Lower leg skin (tissue), 4 donors: Measurements from ENCODE around the gene RASA3. TPM values are rescaled to one million over a fixed set of nuclear protein-coding genes. Genes with fewer than 3 reads are reported as not detected.

ENCODE experiments used
- DNase-seq, 2 donors: peaks; one replicate each; pipeline ENCODE4 v3.0.0-alpha.2; 2019; ENCODE audit warnings: low spot score in 2 of 2
- H3K4me3 ChIP-seq: fragments of 200-600 bp; sonication (generic); 2 replicates; pipeline ENCODE4 v1.5.1; 2017; ENCODE audit warnings: mild to moderate bottlenecking, low read depth; ENCODE audit not compliant: poor library complexity, severe bottlenecking
- POLR2A ChIP-seq, 2 donors: fragments of 450-650 bp; IDR thresholded peaks; one replicate each; pipeline ENCODE4 v1.6.1; 2016 to 2017; ENCODE audit warnings: antibody characterized with exemption in 2 of 2, mild to moderate bottlenecking in 1 of 2, moderate library complexity in 1 of 2
- WGBS, 2 donors: methylation state at CpG; one replicate each; pipeline ENCODE4 v1.1.5; 2018; 5-methylcytosine and 5-hydroxymethylcytosine counted together
- intact Hi-C: fragments of 100-400 bp; cut with DNase I; formaldehyde crosslinking; loops from one replicate; pipeline ENCODE4 v1.15.0; 2023; ENCODE audit warnings: low total_unique reads
- total RNA-seq, 4 donors: library from RNA; depleted of rRNA; stranded (reverse); fragments of >200 nt; gene quantifications; one replicate each; pipeline ENCODE4 v1.1.0, GENCODE V29; 2016
- TF ChIP-seq, protein P1 (sequence below), 3 donors: fragments of 450-650 bp; IDR thresholded peaks; one replicate each; pipeline ENCODE4 v1.5.1; 2016; ENCODE audit warnings: antibody characterized with exemption in 3 of 3, mild to moderate bottlenecking in 3 of 3, moderate library complexity in 2 of 3

Gene RASA3
- total RNA-seq, 4 donors from 2014 or later: 12.9 to 30.5 (median 24.2) TPM

GRCh38 chr13:114035583-114036531 lies 96.6 kb downstream of the RASA3 start:
- DNase-seq: no peak
- intact Hi-C loops: no loop called here
- WGBS, 2 donors: 32 to 35% methylated on average over 39 to 40 of the region's 40 CpGs
- TF ChIP-seq POLR2A (IDR thresholded peaks at IDR 0.05): no peak
- TF ChIP-seq, protein P1, sequence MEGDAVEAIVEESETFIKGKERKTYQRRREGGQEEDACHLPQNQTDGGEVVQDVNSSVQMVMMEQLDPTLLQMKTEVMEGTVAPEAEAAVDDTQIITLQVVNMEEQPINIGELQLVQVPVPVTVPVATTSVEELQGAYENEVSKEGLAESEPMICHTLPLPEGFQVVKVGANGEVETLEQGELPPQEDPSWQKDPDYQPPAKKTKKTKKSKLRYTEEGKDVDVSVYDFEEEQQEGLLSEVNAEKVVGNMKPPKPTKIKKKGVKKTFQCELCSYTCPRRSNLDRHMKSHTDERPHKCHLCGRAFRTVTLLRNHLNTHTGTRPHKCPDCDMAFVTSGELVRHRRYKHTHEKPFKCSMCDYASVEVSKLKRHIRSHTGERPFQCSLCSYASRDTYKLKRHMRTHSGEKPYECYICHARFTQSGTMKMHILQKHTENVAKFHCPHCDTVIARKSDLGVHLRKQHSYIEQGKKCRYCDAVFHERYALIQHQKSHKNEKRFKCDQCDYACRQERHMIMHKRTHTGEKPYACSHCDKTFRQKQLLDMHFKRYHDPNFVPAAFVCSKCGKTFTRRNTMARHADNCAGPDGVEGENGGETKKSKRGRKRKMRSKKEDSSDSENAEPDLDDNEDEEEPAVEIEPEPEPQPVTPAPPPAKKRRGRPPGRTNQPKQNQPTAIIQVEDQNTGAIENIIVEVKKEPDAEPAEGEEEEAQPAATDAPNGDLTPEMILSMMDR (IDR thresholded peaks at IDR 0.05): no peak
- H3K4me3 ChIP-seq: no peak overlapping the region

DNA sequence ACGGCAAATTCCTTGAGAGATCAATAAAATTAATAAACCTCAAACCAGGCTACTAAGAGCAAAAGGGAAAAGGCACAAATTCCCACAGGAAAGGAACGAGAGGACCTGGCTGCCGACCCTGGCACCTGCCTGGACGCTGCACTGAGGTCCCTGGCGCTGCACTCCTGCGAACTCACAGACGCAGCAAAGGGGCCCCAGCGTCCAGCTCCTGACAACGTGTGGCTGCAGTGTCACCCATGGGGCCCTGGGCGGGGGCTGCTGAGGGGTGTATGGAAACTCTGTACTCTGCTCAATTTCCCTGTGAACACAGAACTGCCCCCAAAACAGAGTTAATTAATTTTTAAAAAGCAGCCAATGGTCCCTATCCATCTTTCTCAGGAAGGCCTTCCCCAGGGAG lies 97.2 kb downstream of the RASA3 start:
- 63 to 69% methylated on average over 10 of the region's 10 CpGs for WGBS, 2 donors
- DNase-seq: no peak
- H3K4me3 ChIP-seq: no peak overlapping the region
- TF ChIP-seq, protein P1 (IDR thresholded peaks at IDR 0.05): no peak
- TF ChIP-seq POLR2A (IDR thresholded peaks at IDR 0.05): no peak
- intact Hi-C loops: no loop called here

- 63 to 65% methylated on average over 9 of the region's 9 CpGs for WGBS, 2 donors
- TF ChIP-seq, protein P1 (IDR thresholded peaks at IDR 0.05): no peak
- no peak for TF ChIP-seq POLR2A (IDR thresholded peaks at IDR 0.05)
- no peak for DNase-seq
- intact Hi-C loops: no loop called here
- no peak overlapping the region for H3K4me3 ChIP-seq
Measured at GRCh38 chr13:114034481-114034891, 97.9 kb downstream of the RASA3 start.

GRCh38 chr13:114033541-114034315 lies 98.7 kb downstream of the RASA3 start:
- no peak for DNase-seq
- 86 to 93% methylated on average over 14 to 21 of the region's 32 CpGs for WGBS, 2 donors
- intact Hi-C loops: no loop called here
- no peak overlapping the region for H3K4me3 ChIP-seq
- TF ChIP-seq POLR2A (IDR thresholded peaks at IDR 0.05): no peak
- TF ChIP-seq, protein P1 (IDR thresholded peaks at IDR 0.05): no peak

GRCh38 chr13:114032126-114032799 lies 100.2 kb downstream of the RASA3 start:
- DNase-seq: no peak
- H3K4me3 ChIP-seq: no peak overlapping the region
- intact Hi-C loops: no loop called here
- TF ChIP-seq POLR2A (IDR thresholded peaks at IDR 0.05): no peak
- TF ChIP-seq, protein P1 (IDR thresholded peaks at IDR 0.05): no peak
- 77 to 82% methylated on average over 26 of the region's 26 CpGs for WGBS, 2 donors
